NCI-H345 treated with DMSO at 0.1 percent for 48 hours (cell line): ENCODE results near the gene RIMBP2.

Source experiments
- DNase-seq: peaks from one replicate; lab custom pipeline; 2025; ENCODE audit not compliant: unreplicated experiment; lab: John Stamatoyannopoulos, UW

The RIMBP2 gene

GRCh38 chr12:130433411-130433810, 282.7 kb downstream of the RIMBP2 start:
- DNase-seq, result no peak

DNA sequence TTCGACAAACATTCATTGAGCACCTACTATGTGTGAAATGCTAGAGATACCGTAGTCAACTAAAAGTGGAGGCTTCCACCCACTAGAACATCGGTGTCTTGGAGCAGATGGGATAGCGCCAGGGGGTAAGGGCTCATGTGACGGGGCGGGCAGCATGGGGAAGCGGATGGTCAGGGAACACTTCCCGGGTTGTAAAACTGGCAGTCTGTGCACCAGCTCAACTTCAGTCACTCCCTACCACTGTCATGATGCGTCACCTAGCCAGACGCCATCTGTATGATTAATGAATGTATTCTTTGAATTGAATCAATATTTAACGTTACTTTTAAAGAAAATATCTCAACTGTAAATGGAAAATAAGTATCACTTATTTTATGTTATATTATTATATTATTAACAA, 284.9 kb downstream of the RIMBP2 start:
- DNase-seq, result no peak

- no peak for DNase-seq
These were observed 286.2 kb downstream of the RIMBP2 start for GRCh38 chr12:130429656-130430505.

GRCh38 chr12:130428116-130428515, 288.0 kb downstream of the RIMBP2 start:
- no peak for DNase-seq

- no peak for DNase-seq
These were observed 288.7 kb downstream of the RIMBP2 start for GRCh38 chr12:130427381-130427887.

DNA sequence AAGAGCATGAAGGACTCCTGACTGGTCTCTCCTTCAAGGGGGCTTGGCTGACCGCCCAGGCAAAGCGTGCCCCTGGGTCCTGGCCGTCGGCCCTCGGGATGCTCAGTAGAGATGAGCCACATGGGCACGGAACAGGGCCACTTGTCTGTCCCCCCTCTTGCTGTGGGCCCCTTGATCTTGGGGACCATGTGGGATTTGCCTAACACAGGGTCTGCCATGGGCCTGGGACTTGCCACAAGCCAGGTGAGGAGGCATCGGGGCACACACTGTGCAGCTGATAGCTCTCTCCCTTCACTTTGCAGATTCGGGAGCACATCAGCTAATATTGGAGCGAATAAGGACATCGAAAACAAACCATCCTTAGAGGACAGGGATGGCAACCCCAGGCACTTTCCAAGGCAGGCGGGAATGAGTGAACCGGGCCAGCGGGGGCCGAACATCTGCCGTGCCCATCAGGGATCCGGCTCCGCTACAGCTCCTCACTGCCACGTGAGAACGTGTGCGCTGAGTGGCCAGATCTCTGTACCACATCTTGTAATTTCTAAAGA, 290.3 kb downstream of the RIMBP2 start:
- DNase-seq, result no peak

GRCh38 chr12:130424858-130425697, 291.0 kb downstream of the RIMBP2 start:
- DNase-seq, result no peak

GRCh38 chr12:130423991-130424857, 291.9 kb downstream of the RIMBP2 start:
- DNase-seq, result no peak

DNA sequence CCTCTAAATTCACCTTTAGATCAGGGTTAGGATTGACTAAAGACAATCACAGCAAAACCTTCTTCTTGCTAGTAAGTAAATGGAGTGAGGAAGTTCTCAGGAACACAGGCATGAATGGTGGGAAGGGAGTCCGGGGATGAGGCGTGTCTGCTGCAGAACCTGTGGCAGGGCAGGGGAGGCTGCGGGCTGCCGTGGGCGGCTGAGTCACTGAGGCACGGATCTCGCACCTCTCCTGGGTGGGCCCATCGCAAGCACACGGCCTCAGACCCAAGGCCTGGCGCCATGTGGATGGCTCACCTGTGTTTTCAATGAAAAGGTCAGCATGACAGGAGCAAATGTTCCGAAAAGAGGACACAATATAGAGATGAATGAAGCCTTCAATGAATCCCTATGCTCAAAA, 293.0 kb downstream of the RIMBP2 start:
- no peak for DNase-seq

GRCh38 chr12:130422676-130423075, 293.4 kb downstream of the RIMBP2 start:
- no peak for DNase-seq

DNA sequence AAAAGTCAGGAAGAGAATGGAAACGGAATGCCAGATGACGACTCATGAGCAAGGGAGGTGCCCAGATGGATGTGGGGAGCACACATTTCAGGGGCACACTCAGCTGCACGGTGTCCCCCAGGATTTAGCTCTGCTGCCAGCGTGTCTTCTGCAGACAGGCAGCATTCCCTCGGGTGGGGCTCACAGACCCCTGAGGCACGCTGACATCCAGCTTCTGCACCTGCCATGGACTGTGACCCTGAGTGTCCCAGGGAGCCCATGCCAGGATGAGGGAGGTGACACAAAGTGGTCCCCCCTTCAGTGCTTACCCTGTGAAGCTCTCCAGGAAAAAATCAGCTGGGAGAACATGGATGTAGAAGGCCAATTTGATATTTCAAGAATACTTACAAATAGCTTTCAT, 294.2 kb downstream of the RIMBP2 start:
- DNase-seq, result no peak

DNA sequence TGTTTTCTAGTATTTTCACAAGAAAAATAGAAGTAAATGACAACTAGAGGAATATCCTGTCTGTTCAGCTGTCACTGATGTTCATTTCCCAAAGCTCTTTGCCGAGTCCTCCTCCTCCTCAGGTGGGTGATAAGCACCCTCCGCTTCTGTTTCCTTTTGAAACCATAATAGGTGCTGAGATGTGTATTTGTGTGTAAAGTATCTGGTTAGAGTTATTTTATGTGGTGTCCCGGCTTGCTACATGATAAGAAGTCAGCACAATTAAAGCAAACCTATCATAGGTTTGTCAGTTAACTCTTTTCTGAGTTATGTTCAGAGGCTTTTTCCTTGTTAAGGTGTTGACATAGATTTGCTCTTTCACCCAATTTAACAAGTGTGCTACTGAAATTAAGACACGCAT, 296.0 kb downstream of the RIMBP2 start:
- no peak for DNase-seq

GRCh38 chr12:130419116-130419515, 297.0 kb downstream of the RIMBP2 start:
- no peak for DNase-seq

DNA sequence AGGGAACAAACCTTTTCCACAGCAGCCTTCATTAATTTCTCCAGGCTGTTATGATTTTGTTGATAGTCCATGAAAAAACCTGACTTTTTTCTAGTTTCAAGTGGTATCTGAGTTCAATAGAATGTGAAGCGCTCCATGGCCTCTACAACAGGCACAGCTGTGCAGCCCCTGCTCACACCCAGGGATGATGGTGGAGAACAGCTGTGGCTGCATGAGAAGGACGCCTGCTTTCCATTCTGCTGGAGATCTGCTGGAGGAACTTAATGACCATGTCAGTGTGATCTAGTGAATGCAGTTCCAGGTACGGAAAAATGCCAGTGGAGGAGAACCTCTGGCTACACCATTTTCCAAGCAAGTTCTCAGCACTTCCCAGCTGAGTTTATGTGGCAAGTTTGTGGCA, 297.8 kb downstream of the RIMBP2 start:
- DNase-seq, result no peak

GRCh38 chr12:130414381-130414780, 301.7 kb downstream of the RIMBP2 start:
- no peak for DNase-seq

- no peak for DNase-seq
These were observed 302.2 kb downstream of the RIMBP2 start for GRCh38 chr12:130413909-130414308.

- no peak for DNase-seq
These were observed 303.7 kb downstream of the RIMBP2 start for GRCh38 chr12:130412384-130412783.

DNA sequence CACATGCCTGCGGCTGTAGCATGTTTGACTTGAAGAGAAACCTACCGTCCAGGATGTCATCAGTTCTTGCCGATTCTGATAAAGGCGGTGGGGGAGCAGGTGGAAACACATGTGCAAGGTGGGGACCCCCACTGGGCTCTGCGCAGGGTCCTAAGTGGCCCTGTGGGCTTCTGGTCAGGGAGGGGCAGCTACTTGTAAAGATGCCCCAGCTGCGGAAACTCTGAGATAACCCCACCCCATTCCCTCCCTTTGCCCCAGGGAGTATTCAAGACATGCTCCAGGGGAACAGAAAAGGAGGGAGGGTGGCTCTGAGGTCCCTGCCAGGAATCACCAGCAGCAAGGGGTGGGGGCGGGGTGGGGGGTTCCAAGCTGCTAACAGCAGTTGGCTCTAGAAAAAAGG, 310.8 kb downstream of the RIMBP2 start:
- DNase-seq, result no peak

DNA sequence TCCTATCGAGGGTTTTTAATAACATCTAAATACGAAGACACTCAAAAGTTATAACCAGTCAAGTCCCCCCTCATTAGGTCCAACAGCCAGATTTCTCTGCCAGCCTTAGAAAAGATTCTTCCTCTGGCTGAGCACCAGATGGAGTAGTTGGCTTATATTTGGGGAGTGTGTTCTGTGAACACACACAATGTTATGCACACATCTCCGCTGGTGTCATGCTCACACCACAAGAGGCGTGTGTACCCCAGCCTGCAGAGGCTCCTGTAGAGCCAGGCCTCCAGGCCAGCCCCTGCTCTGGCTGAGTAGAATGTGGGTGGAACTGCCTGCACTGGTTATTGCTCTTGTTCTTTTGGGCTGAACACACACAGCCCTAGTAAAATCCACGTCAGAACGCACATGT, 314.4 kb downstream of the RIMBP2 start:
- no peak for DNase-seq

GRCh38 chr12:130398100-130398848, 317.8 kb downstream of the RIMBP2 start:
- DNase-seq, result no peak
